ENCODE results near the gene FBXO31. TPM values are rescaled to one million over a fixed set of nuclear protein-coding genes. Genes with fewer than 3 reads are reported as not detected.

FBXO31 gene
- total and polyA plus RNA-seq, 2 of the 8 experiments (the other 6 are each of a cell fraction or from before 2014, with no cell fraction given) = 8.3 to 21.6 TPM

- Histone ChIP-seq H4K5ac (ENCODE audit: insufficient read length, low read depth, low read length) (no peak overlapping the region), H2BK12ac (ENCODE audit: low read depth, low read length) (no peak overlapping the region), H3K18ac (ENCODE audit: extremely low read depth, low read length) (no peak overlapping the region), H2AFZ (ENCODE audit: low read length) (no peak overlapping the region), H3K4me2 (ENCODE audit: insufficient read depth in 1 of 2, low read depth in 2 of 2, low read length in 2 of 2) (no peak overlapping the region), H2AK5ac (ENCODE audit: low read depth, low read length) (no peak overlapping the region), H3K36me3 (ENCODE audit: control insufficient read depth in 2 of 4, insufficient read depth in 4 of 4, low read length in 3 of 4) (0 out of 8 replicates have a peak, but pooled peaks cover 0 to 2% (median 0%) of the 10 kb centered on the region in 4 experiments), H3K9ac (replicated peaks in 1 of 4; ENCODE audit: extremely low read depth in 1 of 4, low read depth in 3 of 4, low read length in 3 of 4) (no peak overlapping the region), H4K91ac (replicated peaks; ENCODE audit: insufficient read length, low read length) (no peak overlapping the region), H3K4me1 (replicated peaks in 1 of 4; ENCODE audit: control insufficient read depth in 3 of 4, insufficient read depth in 4 of 4, low read length in 3 of 4) (peaks cover 0 to 3% (median 0%) of the 10 kb centered on the region in 4 experiments; a peak in 1 of 7 replicates), H3K23ac (ENCODE audit: insufficient read length) (no peak overlapping the region), H3K27me3 (replicated peaks in 1 of 4; ENCODE audit: control insufficient read depth in 3 of 4, extremely low read depth in 1 of 4, insufficient read depth in 3 of 4, low read length in 3 of 4) (no peaks in the 10 kb centered on the region), H4K8ac (ENCODE audit: extremely low read depth, insufficient read depth, low read length) (no peak overlapping the region), H3K4me3 (ENCODE audit: extremely low read depth in 1 of 4, insufficient read depth in 2 of 4, low read depth in 3 of 4, low read length in 4 of 4) (no peak overlapping the region), H3K9me3 (ENCODE audit: insufficient read depth in 2 of 2, low read depth in 1 of 2, low read length in 1 of 2) (peaks cover 0 to 5% of the 10 kb centered on the region in 2 experiments; a peak in 1 of 4 replicates), H2BK5ac (ENCODE audit: low read depth, low read length) (no peak overlapping the region), H3K23me2 (ENCODE audit: low read depth, low read length) (no peaks in the 10 kb centered on the region), H3K14ac (ENCODE audit: insufficient read length) (no peak overlapping the region), H2BK20ac (ENCODE audit: low read length) (no peak overlapping the region), H3K27ac (ENCODE audit: low read depth, low read length) (no peak overlapping the region), H3K79me2 (ENCODE audit: control insufficient read depth in 1 of 2, insufficient read depth in 2 of 2, low read length in 2 of 2) (no peaks in the 10 kb centered on the region), H4K20me1 (replicated peaks in 1 of 2; ENCODE audit: control insufficient read depth in 1 of 2, insufficient read depth in 2 of 2, low read length in 2 of 2) (no peaks in the 10 kb centered on the region), H2BK15ac (ENCODE audit: low read length) (no peak overlapping the region), H3K56ac (replicated peaks; ENCODE audit: insufficient read length, low read depth, low read length) (no peak overlapping the region), H3K4ac (replicated peaks; ENCODE audit: insufficient read length, low read depth, low read length) (no peak overlapping the region), H2BK120ac (replicated peaks; ENCODE audit: low read depth, low read length) (no peak overlapping the region), H3K79me1 (ENCODE audit: low read depth, low read length) (no peaks in the 10 kb centered on the region)
- WGBS, 2 experiments (ENCODE audit: extremely low coverage in 1 of 2, insufficient coverage in 1 of 2, insufficient read length in 1 of 2, insufficient replicate concordance in 2 of 2, low coverage in 1 of 2, low lambda C conversion rate in 2 of 2, missing lambda C conversion rate in 1 of 2) = 83% methylated on average over 7 of the region's 7 CpGs; no CpG with 5 or more reads in 1 of the 2 experiments
- ChIA-PET POLR2A (ENCODE audit: partially characterized antibody) (no interaction called here), CTCF (ENCODE audit: partially characterized antibody) (interaction anchor here (1.1 kb wide), 1 partner anchor 14 kb away, joined by 3 read pairs; no protein-coding TSS in a partner anchor)
- DNase-seq (ENCODE audit: low read depth in 1 of 2, low spot score in 2 of 2) (no peak), FAIRE-seq (no peak)
- TF ChIP-seq SIN3A (conservative IDR thresholded peaks at IDR 0.05 in 1 of 2, IDR thresholded peaks at IDR 0.05 in 1 of 2; ENCODE audit: low read depth in 1 of 2, low read length in 2 of 2) = no peak
- TF ChIP-seq CTBP2 (IDR thresholded peaks at IDR 0.05; ENCODE audit: borderline replicate concordance, insufficient read depth, insufficient read length, low read length) = no peak
- TF ChIP-seq CEBPB (IDR thresholded peaks at IDR 0.05; ENCODE audit: low read depth, low read length) = no peak
- no peak for TF ChIP-seq RFX5 (IDR thresholded peaks at IDR 0.05; ENCODE audit: borderline replicate concordance, low read depth, low read length)
- TF ChIP-seq EZH2 (IDR thresholded peaks at IDR 0.05; ENCODE audit: low read depth, low read length, severe bottlenecking) = no peak
- TF ChIP-seq RBBP5 (IDR thresholded peaks at IDR 0.05; ENCODE audit: borderline replicate concordance, low read depth, low read length) = no peak
- no peak for TF ChIP-seq KDM4A (IDR thresholded peaks at IDR 0.05; ENCODE audit: low read depth, low read length, severe bottlenecking)
- TF ChIP-seq CBX8 (IDR thresholded peaks at IDR 0.05; ENCODE audit: borderline replicate concordance, low read depth, low read length) = no peak
Observed at GRCh38 chr16:87310610-87311009, 73.0 kb downstream of the FBXO31 start.

Measured in H1 (cell line).